GM18951 (cell line): Measurements from ENCODE around the gene FRMPD1.

ENCODE experiments used
- POLR2A ChIP-seq: IDR thresholded peaks from 4 replicates; pipeline ENCODE4 v1.6.1; 2011; ENCODE audit warnings: mild to moderate bottlenecking; ENCODE audit not compliant: insufficient read length, insufficient read depth; ENCODE audit errors: extremely low read depth
- in situ Hi-C: fragments of 300-500 bp; cut with MboI; formaldehyde crosslinking; loops from one replicate; pipeline ENCODE4 v1.12.0; 2022; ENCODE audit warnings: low sequenced_read_pairs, mixed read lengths, inconsistent platforms; ENCODE audit not compliant: unreplicated experiment

FRMPD1 gene

GRCh38 chr9:37679649-37680402 is 29.1 kb downstream of the FRMPD1 start:
- in situ Hi-C loops, result no loop called here
- no peak for TF ChIP-seq POLR2A

DNA sequence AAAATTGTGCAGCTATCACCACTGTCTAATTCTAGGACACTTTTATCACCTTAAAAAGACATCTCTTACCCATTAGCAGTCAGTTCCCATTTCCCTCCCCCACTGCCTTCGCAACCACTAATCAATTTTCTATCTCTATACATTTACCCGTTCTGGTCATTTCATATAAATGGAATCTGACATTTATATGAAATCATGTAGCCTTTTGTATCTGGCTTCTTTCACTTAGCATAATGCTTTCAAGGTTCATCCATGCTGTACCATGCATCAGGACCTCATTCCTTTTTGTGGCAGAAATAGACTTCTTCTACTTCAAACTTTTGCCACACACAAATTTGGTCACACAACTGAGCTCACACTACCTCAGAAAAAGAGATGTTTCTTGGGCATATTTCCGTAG is 32.2 kb downstream of the FRMPD1 start:
- in situ Hi-C loops, result no loop called here
- no peak for TF ChIP-seq POLR2A

DNA sequence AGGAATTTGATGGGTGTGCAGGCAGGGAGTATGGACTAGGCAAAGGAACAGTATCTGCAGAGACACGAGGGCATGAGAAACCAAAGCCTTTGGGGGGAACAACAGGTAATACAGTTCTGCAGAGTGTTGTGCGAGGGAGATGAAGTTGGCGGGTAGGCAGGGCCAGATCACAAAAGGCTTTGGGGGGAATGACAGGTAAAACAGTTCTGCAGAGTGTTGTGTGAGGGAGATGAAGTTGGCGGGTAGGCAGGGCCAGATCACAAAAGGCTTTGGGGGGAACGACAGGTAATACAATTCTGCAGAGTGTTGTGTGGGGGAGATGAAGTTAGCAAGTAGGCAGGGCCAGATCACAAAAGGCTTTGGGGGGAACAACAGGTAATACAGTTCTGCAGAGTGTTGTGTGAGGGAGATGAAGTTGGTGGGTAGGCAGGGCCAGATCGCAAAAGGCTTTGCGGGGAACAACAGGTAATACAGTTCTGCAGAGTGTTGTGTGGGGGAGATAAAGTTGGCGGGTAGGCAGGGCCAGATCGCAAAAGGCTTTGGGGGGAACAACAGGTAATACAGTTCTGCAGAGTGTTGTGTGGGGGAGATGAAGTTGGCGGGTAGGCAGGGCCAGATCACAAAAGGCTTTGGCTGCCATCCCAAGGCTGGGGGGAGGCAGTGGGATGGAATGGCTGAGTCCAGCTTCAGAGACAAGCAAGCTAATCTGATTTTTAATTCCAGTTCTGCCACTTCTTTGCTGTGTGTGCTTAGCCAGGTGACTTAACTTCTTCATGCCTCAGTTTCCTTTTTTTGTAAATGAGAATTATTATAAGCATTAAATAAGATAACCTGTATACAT is 33.0 kb downstream of the FRMPD1 start:
- in situ Hi-C loops, result no loop called here
- no peak for TF ChIP-seq POLR2A

DNA sequence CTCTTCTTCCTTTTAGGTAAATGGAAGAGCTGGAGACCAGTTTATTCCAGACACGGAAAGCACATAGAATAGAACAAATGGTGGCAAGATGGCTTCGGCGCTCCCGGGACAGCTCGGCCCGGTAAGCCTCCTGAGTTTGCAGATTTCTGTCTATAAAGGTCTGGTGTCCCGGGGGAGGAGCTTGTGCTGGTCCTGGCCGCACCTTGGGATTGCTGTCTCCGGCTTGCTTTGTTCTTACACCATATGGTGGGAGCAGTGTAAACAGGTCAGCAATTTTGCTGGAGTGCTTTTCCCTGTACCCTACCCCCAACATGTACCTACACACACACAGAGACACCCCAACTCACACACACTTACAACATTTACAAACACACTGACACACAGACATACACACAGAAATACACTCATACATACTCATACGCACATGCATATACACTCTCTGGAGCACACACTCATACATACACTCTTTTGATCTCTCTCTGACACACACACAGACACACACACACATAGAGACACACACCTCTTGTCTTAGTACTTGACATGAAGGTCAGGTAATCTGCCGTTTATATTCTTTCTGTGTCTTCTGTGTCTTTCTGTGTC is 42.0 kb downstream of the FRMPD1 start:
- in situ Hi-C loops, result no loop called here
- TF ChIP-seq POLR2A, result no peak

DNA sequence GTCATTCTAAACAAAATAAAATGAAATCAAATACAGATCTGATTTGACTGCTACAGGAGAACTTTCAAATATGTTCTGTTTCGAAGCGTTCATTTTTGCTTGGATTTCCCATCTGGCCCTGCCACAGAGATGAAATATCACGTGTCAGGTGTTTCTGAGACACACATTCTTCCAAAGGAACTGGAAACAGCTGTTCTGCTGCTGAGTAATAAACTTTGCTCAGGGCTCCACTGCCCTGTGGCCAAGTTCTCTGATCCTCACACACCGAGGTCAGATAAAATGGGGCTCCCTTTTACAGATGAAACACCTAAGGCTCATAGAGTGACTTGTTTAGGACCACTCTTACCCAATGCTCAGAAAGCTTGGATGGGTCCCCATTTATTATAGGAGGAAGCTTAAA is 42.5 kb downstream of the FRMPD1 start:
- no peak for TF ChIP-seq POLR2A
- in situ Hi-C loops, result no loop called here

- in situ Hi-C loops, result no loop called here
- no peak for TF ChIP-seq POLR2A
These were observed 43.6 kb downstream of the FRMPD1 start for GRCh38 chr9:37694355-37694754.

DNA sequence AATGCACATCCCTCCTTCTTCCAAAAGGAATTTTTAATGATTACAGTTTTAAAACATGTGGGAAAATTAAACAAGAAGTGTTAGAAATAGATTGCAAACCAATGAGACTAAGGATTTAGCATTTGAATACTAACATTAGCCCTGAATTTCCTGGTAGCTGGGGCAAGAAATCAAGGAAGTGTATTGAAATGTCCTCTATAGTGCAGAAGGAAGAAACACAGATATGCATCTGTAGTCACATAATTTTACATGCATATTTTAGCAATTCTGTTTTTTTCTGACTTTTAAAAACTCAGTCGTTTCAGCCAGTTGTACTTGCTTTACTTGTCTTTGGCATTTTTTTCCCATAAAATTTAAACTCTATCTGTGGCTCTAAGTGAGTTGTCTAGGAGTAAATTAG is 45.8 kb downstream of the FRMPD1 start:
- in situ Hi-C loops, result no loop called here
- no peak for TF ChIP-seq POLR2A

DNA sequence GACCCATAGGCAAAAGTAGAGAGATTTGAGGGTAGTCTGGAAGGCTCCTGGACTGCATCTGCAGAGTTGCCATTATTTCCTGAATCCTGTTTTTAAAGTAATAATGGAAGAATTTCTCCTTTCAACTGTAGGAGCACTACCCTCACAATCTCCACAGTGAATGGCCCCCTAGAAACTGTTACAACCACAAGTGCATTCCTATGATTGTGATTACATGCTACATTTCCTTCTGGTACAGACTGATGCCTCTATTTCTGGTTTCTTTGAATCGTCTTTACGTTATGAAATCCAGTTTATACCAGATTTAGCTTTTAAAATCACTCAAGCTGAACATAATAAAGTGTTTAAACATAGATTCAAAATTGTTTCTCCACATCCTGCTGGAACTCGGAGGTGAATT is 49.4 kb downstream of the FRMPD1 start:
- in situ Hi-C loops, result no loop called here
- TF ChIP-seq POLR2A, result no peak

DNA sequence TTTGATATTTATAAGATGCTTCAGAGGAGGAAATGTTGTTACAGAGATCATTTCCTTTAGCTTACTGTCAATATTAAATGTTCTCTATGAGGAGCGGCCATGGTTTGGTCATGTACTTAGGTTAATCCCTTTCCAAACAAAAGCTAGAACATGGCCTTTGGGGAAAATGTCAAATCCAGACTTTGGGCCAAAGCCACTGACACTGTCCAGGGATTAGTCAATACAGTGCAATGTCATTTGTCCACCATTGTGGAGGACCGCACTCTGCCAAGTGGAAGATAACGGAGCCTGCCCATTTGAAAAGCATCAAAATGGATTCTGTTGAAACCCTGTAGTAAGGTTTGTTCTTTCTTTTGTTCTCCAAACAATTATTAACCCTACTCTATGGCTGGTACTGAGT is 50.1 kb downstream of the FRMPD1 start:
- TF ChIP-seq POLR2A, result no peak
- in situ Hi-C loops, result no loop called here

GRCh38 chr9:37705787-37706186 is 55.0 kb downstream of the FRMPD1 start:
- in situ Hi-C loops, result no loop called here
- no peak for TF ChIP-seq POLR2A

GRCh38 chr9:37706290-37706689 is 55.5 kb downstream of the FRMPD1 start:
- in situ Hi-C loops, result no loop called here
- no peak for TF ChIP-seq POLR2A

DNA sequence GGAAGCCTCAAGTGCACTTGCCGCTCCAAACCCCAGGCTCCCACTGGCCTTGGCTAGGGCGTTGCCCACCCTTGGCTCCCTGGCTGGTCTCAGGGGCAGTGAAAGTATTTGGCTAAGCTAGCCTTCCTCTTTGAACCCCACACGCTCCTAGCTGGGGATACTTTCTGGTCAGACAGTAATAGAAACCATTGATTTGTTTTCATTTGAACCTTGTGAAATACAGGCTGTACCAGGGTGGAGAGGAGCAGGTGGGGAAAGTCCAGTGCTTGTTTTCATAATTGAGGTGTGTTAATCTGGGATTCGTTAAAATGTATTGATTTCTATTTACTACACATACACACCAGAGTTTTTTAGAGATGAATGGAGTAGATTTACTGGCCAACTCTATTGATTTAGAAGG is 57.0 kb downstream of the FRMPD1 start:
- in situ Hi-C loops, result no loop called here
- no peak for TF ChIP-seq POLR2A

GRCh38 chr9:37710046-37710445 is 59.3 kb downstream of the FRMPD1 start:
- in situ Hi-C loops, result no loop called here
- TF ChIP-seq POLR2A, result no peak
